DND-41 (cell line): ENCODE results near the gene S100A4.

Source experiments
- ATAC-seq: fragments of 200-7000 bp; cut with Tn5 transposase; 3 replicates; pipeline ENCODE4 v1.9.1; 2021; ENCODE audit warnings: low read depth; ENCODE audit not compliant: insufficient read depth
- DNase-seq: peaks from one replicate; pipeline ENCODE4 v3.0.0-alpha.2; 2020
- H2AFZ ChIP-seq: 2 replicates; pipeline ENCODE4 v1.6.0; 2012; ENCODE audit warnings: low read depth, low read length
- H3K27ac ChIP-seq: 2 replicates; pipeline ENCODE4 v1.5.1; 2012; ENCODE audit warnings: low read length, inconsistent platforms
- H3K27me3 ChIP-seq: fragments of 200-600 bp; sonication (generic); 2 replicates; pipeline ENCODE4 v1.6.0; 2012; ENCODE audit warnings: low read length, mild to moderate bottlenecking, inconsistent platforms; ENCODE audit not compliant: insufficient read depth, poor library complexity
- H3K36me3 ChIP-seq: 2 replicates; pipeline ENCODE4 v1.5.1; 2012; ENCODE audit warnings: low read length, inconsistent platforms; ENCODE audit not compliant: insufficient read depth
- H3K4me1 ChIP-seq: 2 replicates; pipeline ENCODE4 v1.5.1; 2012; ENCODE audit warnings: mild to moderate bottlenecking, low read length; ENCODE audit not compliant: insufficient read depth
- H3K4me2 ChIP-seq: 2 replicates; pipeline ENCODE4 v1.6.0; 2012; ENCODE audit warnings: mild to moderate bottlenecking, moderate library complexity, low read length, inconsistent platforms; ENCODE audit not compliant: insufficient read depth
- H3K4me3 ChIP-seq, 2 experiments: fragments of 200-600 bp in 1 of 2; shearing (Covaris generic) in 1 of 2; 2 replicates each; pipeline ENCODE4 v1.5.1; 2012 to 2016; ENCODE audit warnings: inconsistent platforms in 2 of 2, low read length in 2 of 2, mild to moderate bottlenecking in 2 of 2, low read depth in 1 of 2, moderate library complexity in 1 of 2
- H3K79me2 ChIP-seq: 2 replicates; pipeline ENCODE4 v1.6.0; 2012; ENCODE audit warnings: low read length, inconsistent platforms; ENCODE audit not compliant: insufficient read depth
- H3K9ac ChIP-seq: 2 replicates; pipeline ENCODE4 v1.6.0; 2012; ENCODE audit warnings: low read depth, mild to moderate bottlenecking, inconsistent platforms, low read length, moderate library complexity
- H3K9me3 ChIP-seq: 2 replicates; pipeline ENCODE4 v1.5.1; 2012; ENCODE audit warnings: low read length, moderate library complexity, mild to moderate bottlenecking, inconsistent platforms; ENCODE audit not compliant: insufficient read depth, severe bottlenecking
- H4K20me1 ChIP-seq: 2 replicates; pipeline ENCODE4 v1.6.0; 2012; ENCODE audit warnings: low read length; ENCODE audit not compliant: insufficient read depth
- EZH2 ChIP-seq: IDR thresholded peaks from 3 replicates; pipeline ENCODE4 v1.6.1; 2012; ENCODE audit warnings: borderline replicate concordance, low read depth, mild to moderate bottlenecking, moderate library complexity, low read length, inconsistent platforms; ENCODE audit not compliant: severe bottlenecking
- TF ChIP-seq, protein P1 (sequence below): IDR thresholded peaks from 2 replicates; pipeline ENCODE4 v1.5.1; 2012; ENCODE audit warnings: borderline replicate concordance, low read length, moderate library complexity, mild to moderate bottlenecking; ENCODE audit not compliant: poor library complexity, severe bottlenecking; ENCODE audit errors: extremely low read depth

Gene S100A4

GRCh38 chr1:153531638-153532037, 14.0 kb downstream of the S100A4 start:
- Histone ChIP-seq H2AFZ (no peak overlapping the region), H3K27me3 (peaks cover 2% of the 10 kb centered on the region), H3K27ac (0 out of 2 replicates have a peak overlapping the region, but pooled peaks have one; percentile 11), H3K36me3 (no peaks in the 10 kb centered on the region), H3K4me1 (peaks cover 13% of the 10 kb centered on the region), H3K4me2 (no peak overlapping the region), H3K9ac (no peak overlapping the region), H4K20me1 (no peaks in the 10 kb centered on the region), H3K9me3 (no peaks in the 10 kb centered on the region), H3K79me2 (no peaks in the 10 kb centered on the region), H3K4me3 (no peak overlapping the region)
- DNase-seq: no peak
- ATAC-seq: no peak
- TF ChIP-seq, protein P1, sequence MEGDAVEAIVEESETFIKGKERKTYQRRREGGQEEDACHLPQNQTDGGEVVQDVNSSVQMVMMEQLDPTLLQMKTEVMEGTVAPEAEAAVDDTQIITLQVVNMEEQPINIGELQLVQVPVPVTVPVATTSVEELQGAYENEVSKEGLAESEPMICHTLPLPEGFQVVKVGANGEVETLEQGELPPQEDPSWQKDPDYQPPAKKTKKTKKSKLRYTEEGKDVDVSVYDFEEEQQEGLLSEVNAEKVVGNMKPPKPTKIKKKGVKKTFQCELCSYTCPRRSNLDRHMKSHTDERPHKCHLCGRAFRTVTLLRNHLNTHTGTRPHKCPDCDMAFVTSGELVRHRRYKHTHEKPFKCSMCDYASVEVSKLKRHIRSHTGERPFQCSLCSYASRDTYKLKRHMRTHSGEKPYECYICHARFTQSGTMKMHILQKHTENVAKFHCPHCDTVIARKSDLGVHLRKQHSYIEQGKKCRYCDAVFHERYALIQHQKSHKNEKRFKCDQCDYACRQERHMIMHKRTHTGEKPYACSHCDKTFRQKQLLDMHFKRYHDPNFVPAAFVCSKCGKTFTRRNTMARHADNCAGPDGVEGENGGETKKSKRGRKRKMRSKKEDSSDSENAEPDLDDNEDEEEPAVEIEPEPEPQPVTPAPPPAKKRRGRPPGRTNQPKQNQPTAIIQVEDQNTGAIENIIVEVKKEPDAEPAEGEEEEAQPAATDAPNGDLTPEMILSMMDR: no peak
- TF ChIP-seq EZH2: no peak

- no peak overlapping the region for H3K9ac ChIP-seq
- TF ChIP-seq EZH2: no peak
- TF ChIP-seq, protein P1: no peak
- H3K4me1 ChIP-seq: peaks cover 13% of the 10 kb centered on the region
- H3K9me3 ChIP-seq: no peaks in the 10 kb centered on the region
- H3K27ac ChIP-seq: no peak overlapping the region
- peaks cover 5% of the 10 kb centered on the region for H3K27me3 ChIP-seq
- no peaks in the 10 kb centered on the region for H3K36me3 ChIP-seq
- no peak overlapping the region for H3K4me3 ChIP-seq
- H4K20me1 ChIP-seq: no peaks in the 10 kb centered on the region
- H3K4me2 ChIP-seq: no peak overlapping the region
- no peak for DNase-seq
- ATAC-seq: no peak
- no peak overlapping the region for H2AFZ ChIP-seq
- no peaks in the 10 kb centered on the region for H3K79me2 ChIP-seq
Measured at GRCh38 chr1:153527683-153528040, 17.9 kb downstream of the S100A4 start.

GRCh38 chr1:153527023-153527682, 18.5 kb downstream of the S100A4 start:
- Histone ChIP-seq H3K4me1 (peaks cover 8% of the 10 kb centered on the region), H3K36me3 (no peaks in the 10 kb centered on the region), H3K4me3 (no peak overlapping the region), H3K27me3 (peaks cover 5% of the 10 kb centered on the region), H3K27ac (no peak overlapping the region), H3K9me3 (no peaks in the 10 kb centered on the region), H3K4me2 (no peak overlapping the region), H4K20me1 (no peaks in the 10 kb centered on the region), H3K79me2 (no peaks in the 10 kb centered on the region), H2AFZ (no peak overlapping the region), H3K9ac (no peak overlapping the region)
- TF ChIP-seq EZH2: no peak
- TF ChIP-seq, protein P1: no peak
- no peak for DNase-seq
- ATAC-seq: no peak

- H3K4me2 ChIP-seq: no peak overlapping the region
- H3K9ac ChIP-seq: no peak overlapping the region
- H4K20me1 ChIP-seq: no peaks in the 10 kb centered on the region
- H3K4me3 ChIP-seq: no peak overlapping the region
- H2AFZ ChIP-seq: no peak overlapping the region
- no peak overlapping the region for H3K27ac ChIP-seq
- ATAC-seq (no peak), DNase-seq (no peak)
- H3K36me3 ChIP-seq: no peaks in the 10 kb centered on the region
- no peaks in the 10 kb centered on the region for H3K9me3 ChIP-seq
- TF ChIP-seq, protein P1: no peak
- TF ChIP-seq EZH2: no peak
- H3K4me1 ChIP-seq: no peaks in the 10 kb centered on the region
- peaks cover 5% of the 10 kb centered on the region for H3K27me3 ChIP-seq
- no peaks in the 10 kb centered on the region for H3K79me2 ChIP-seq
Measured at GRCh38 chr1:153526132-153526543, 19.5 kb downstream of the S100A4 start.
